Measurements from ENCODE around the gene HLF. TPM values are rescaled to one million over a fixed set of nuclear protein-coding genes. Genes with fewer than 3 reads are reported as not detected.

Gene HLF
- total and polyA plus RNA-seq, 8 donors = 1.6 to 42.4 (median 9.6) TPM

DNA sequence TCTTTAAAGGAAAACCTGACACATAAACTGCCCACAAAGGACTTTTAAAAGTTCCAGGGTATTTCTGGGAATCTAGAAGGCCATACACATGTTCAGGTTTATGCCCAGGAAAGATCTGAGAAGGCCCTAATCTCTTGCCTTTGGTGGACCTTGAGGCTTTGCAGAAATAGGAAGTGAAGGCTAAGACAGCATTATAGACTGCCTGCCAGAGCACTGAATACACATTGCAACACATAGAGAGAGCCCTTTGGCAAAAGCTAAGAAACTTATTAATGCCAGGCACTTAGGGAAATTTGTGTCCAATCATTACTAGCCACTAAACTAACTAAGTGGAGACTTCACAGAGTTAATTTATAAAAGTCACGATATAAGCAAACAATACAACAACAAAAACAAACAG is 86.5 kb downstream of the HLF start:
- Histone ChIP-seq H3K36me3 (no peaks in the 10 kb centered on the region), H3K27ac (no peak overlapping the region), H3K4me1 (peaks cover 0 to 11% (median 0%) of the 10 kb centered on the region in 4 donors), H3K27me3 (no peaks in the 10 kb centered on the region), H3K9me3 (no peaks in the 10 kb centered on the region), H3K4me3 (no peak overlapping the region)
- no peak for TF ChIP-seq POLR2AphosphoS5 (IDR thresholded peaks at IDR 0.05)
- TF ChIP-seq EP300 (IDR thresholded peaks at IDR 0.05) = no peak
- TF ChIP-seq POLR2A (IDR thresholded peaks at IDR 0.05) = no peak
- TF ChIP-seq, protein P1, sequence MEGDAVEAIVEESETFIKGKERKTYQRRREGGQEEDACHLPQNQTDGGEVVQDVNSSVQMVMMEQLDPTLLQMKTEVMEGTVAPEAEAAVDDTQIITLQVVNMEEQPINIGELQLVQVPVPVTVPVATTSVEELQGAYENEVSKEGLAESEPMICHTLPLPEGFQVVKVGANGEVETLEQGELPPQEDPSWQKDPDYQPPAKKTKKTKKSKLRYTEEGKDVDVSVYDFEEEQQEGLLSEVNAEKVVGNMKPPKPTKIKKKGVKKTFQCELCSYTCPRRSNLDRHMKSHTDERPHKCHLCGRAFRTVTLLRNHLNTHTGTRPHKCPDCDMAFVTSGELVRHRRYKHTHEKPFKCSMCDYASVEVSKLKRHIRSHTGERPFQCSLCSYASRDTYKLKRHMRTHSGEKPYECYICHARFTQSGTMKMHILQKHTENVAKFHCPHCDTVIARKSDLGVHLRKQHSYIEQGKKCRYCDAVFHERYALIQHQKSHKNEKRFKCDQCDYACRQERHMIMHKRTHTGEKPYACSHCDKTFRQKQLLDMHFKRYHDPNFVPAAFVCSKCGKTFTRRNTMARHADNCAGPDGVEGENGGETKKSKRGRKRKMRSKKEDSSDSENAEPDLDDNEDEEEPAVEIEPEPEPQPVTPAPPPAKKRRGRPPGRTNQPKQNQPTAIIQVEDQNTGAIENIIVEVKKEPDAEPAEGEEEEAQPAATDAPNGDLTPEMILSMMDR (IDR thresholded peaks at IDR 0.05) = no peak
- intact Hi-C loops (cut with DNase I; ENCODE audit: low total_unique reads) = no loop called here
- DNase-seq = no peak
- WGBS, 5 donors = 82 to 95% (median 87%) methylated on average over 1 of the region's 1 CpG

GRCh38 chr17:55354010-55354409 is 89.2 kb downstream of the HLF start:
- Histone ChIP-seq H3K4me1 (no peaks in the 10 kb centered on the region), H3K36me3 (no peaks in the 10 kb centered on the region), H3K27ac (no peak overlapping the region), H3K27me3 (no peaks in the 10 kb centered on the region), H3K4me3 (no peak overlapping the region), H3K9me3 (no peaks in the 10 kb centered on the region)
- intact Hi-C loops (cut with DNase I; ENCODE audit: low total_unique reads) = no loop called here
- 38 to 60% (median 48%) methylated on average over 1 of the region's 1 CpG for WGBS, 5 donors
- DNase-seq = no peak
- no peak for TF ChIP-seq POLR2A (IDR thresholded peaks at IDR 0.05)
- no peak for TF ChIP-seq EP300 (IDR thresholded peaks at IDR 0.05)
- no peak for TF ChIP-seq POLR2AphosphoS5 (IDR thresholded peaks at IDR 0.05)
- TF ChIP-seq, protein P1 (IDR thresholded peaks at IDR 0.05) = no peak

- 85 to 97% (median 88%) methylated on average over 2 of the region's 2 CpGs for WGBS, 5 donors
- intact Hi-C loops (cut with DNase I; ENCODE audit: low total_unique reads) = loop anchor here (5.0 kb wide), 2 partner anchors 157 to 363 kb away; partner anchors contain the start of gene SMIM36
- Histone ChIP-seq H3K4me1 (no peaks in the 10 kb centered on the region), H3K4me3 (no peak overlapping the region), H3K9me3 (no peaks in the 10 kb centered on the region), H3K36me3 (no peaks in the 10 kb centered on the region), H3K27me3 (no peaks in the 10 kb centered on the region), H3K27ac (no peak overlapping the region)
- no peak for DNase-seq
- TF ChIP-seq POLR2A (IDR thresholded peaks at IDR 0.05) (no peak), EP300 (IDR thresholded peaks at IDR 0.05) (no peak), POLR2AphosphoS5 (IDR thresholded peaks at IDR 0.05) (no peak)
- TF ChIP-seq, protein P1 (IDR thresholded peaks at IDR 0.05) = no peak
These were observed 90.2 kb downstream of the HLF start for GRCh38 chr17:55354941-55355340.

GRCh38 chr17:55356434-55357328 is 91.9 kb downstream of the HLF start:
- Histone ChIP-seq H3K9me3 (peaks cover 0 to 10% (median 5%) of the 10 kb centered on the region in 4 donors), H3K36me3 (no peaks in the 10 kb centered on the region), H3K27me3 (no peaks in the 10 kb centered on the region), H3K4me3 (no peak overlapping the region), H3K4me1 (no peaks in the 10 kb centered on the region), H3K27ac (no peak overlapping the region)
- peak; percentile 74 to 76 for DNase-seq
- intact Hi-C loops (cut with DNase I; ENCODE audit: low total_unique reads) = loop anchor here (5.0 kb wide), 2 partner anchors 156 to 364 kb away; partner anchors contain the start of gene SMIM36
- TF ChIP-seq POLR2A (IDR thresholded peaks at IDR 0.05) (no peak), EP300 (IDR thresholded peaks at IDR 0.05) (no peak)
- TF ChIP-seq, protein P1 (IDR thresholded peaks at IDR 0.05) = peak in 5 of 7 experiments; percentile 54 to 70 (median 68)
- 30 to 36% (median 33%) methylated on average over 3 of the region's 3 CpGs for WGBS, 5 donors

Measured in stomach (tissue), 9 donors.